ENCODE results near the gene VRK1.

- no peak for TF ChIP-seq POLR2AphosphoS5 (IDR thresholded peaks at IDR 0.05; ENCODE audit: low read depth, low read length)
- no peak for TF ChIP-seq TAF1 (IDR thresholded peaks at IDR 0.05; ENCODE audit: borderline replicate concordance, low read depth, low read length)
- no peak for TF ChIP-seq POLR2A (IDR thresholded peaks at IDR 0.05; ENCODE audit: low read depth, low read length)
Measured at GRCh38 chr14:96928779-96929380, 131.7 kb downstream of the VRK1 start.
